ENCODE data around the gene CDHR1.

GRCh38 chr10:84177541-84178141 is 16.7 kb upstream of the CDHR1 start:
- TF ChIP-seq, protein P1, sequence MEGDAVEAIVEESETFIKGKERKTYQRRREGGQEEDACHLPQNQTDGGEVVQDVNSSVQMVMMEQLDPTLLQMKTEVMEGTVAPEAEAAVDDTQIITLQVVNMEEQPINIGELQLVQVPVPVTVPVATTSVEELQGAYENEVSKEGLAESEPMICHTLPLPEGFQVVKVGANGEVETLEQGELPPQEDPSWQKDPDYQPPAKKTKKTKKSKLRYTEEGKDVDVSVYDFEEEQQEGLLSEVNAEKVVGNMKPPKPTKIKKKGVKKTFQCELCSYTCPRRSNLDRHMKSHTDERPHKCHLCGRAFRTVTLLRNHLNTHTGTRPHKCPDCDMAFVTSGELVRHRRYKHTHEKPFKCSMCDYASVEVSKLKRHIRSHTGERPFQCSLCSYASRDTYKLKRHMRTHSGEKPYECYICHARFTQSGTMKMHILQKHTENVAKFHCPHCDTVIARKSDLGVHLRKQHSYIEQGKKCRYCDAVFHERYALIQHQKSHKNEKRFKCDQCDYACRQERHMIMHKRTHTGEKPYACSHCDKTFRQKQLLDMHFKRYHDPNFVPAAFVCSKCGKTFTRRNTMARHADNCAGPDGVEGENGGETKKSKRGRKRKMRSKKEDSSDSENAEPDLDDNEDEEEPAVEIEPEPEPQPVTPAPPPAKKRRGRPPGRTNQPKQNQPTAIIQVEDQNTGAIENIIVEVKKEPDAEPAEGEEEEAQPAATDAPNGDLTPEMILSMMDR (conservative IDR thresholded peaks at IDR 0.05): no peak
- no peak for TF ChIP-seq ZFX (IDR thresholded peaks at IDR 0.05)
